ENCODE measurements around the gene RHOBTB1. TPM values are rescaled to one million over a fixed set of nuclear protein-coding genes. Genes with fewer than 3 reads are reported as not detected.

The RHOBTB1 gene
- total RNA-seq, 1 donor from 2014 or later: 21.5 TPM

GRCh38 chr10:60894786-60895185 is 49.2 kb downstream of the RHOBTB1 start:
- H3K36me3 ChIP-seq: no peaks in the 10 kb centered on the region
- no peak for TF ChIP-seq CTCF (IDR thresholded peaks at IDR 0.05)
- no peak for TF ChIP-seq EZH2phosphoT487 (IDR thresholded peaks at IDR 0.05)
- TF ChIP-seq EZH2 (IDR thresholded peaks at IDR 0.05): no peak
- Mint-ChIP-seq H3K9me3 (no peaks in the 10 kb centered on the region), H3K4me3 (no peak overlapping the region), H3K27me3 (ENCODE audit: insufficient read depth, low read depth) (no peaks in the 10 kb centered on the region), H3K36me3 (peaks cover 6% of the 10 kb centered on the region), H3K27ac (no peak overlapping the region), H3K4me1 (peaks cover 7% of the 10 kb centered on the region)
- no peaks in the 10 kb centered on the region for H3K9me3 ChIP-seq (ENCODE audit: low read depth)
- H3K79me2 ChIP-seq (ENCODE audit: low read depth): no peaks in the 10 kb centered on the region
- no peak overlapping the region for H3K9ac ChIP-seq
- H4K20me1 ChIP-seq (ENCODE audit: low read depth): no peaks in the 10 kb centered on the region
- H3K27ac ChIP-seq: no peak overlapping the region
- H2AFZ ChIP-seq (replicated peaks): no peak overlapping the region
- no peaks in the 10 kb centered on the region for H3K4me1 ChIP-seq
- no peaks in the 10 kb centered on the region for H3K27me3 ChIP-seq
- H3K4me3 ChIP-seq: no peak overlapping the region
- H3K4me2 ChIP-seq: no peak overlapping the region
- DNase-seq (ENCODE audit: low spot score): no peak
- H3F3A ChIP-seq (ENCODE audit: low read depth): no peaks in the 10 kb centered on the region

GRCh38 chr10:60893231-60893630 is 50.8 kb downstream of the RHOBTB1 start:
- Mint-ChIP-seq H3K36me3 (peaks cover 6% of the 10 kb centered on the region), H3K27ac (no peak overlapping the region), H3K9me3 (no peaks in the 10 kb centered on the region), H3K4me1 (peaks cover 7% of the 10 kb centered on the region), H3K27me3 (ENCODE audit: insufficient read depth, low read depth) (no peaks in the 10 kb centered on the region), H3K4me3 (no peak overlapping the region)
- Histone ChIP-seq H3K9me3 (ENCODE audit: low read depth) (no peaks in the 10 kb centered on the region), H3K27me3 (no peaks in the 10 kb centered on the region), H3K79me2 (ENCODE audit: low read depth) (no peaks in the 10 kb centered on the region), H3K9ac (no peak overlapping the region), H3K4me2 (no peak overlapping the region), H3K27ac (no peak overlapping the region), H3K4me1 (no peaks in the 10 kb centered on the region), H3K36me3 (no peaks in the 10 kb centered on the region), H3K4me3 (no peak overlapping the region), H3F3A (ENCODE audit: low read depth) (no peaks in the 10 kb centered on the region), H4K20me1 (ENCODE audit: low read depth) (no peaks in the 10 kb centered on the region), H2AFZ (replicated peaks) (no peak overlapping the region)
- no peak for DNase-seq (ENCODE audit: low spot score)
- TF ChIP-seq EZH2phosphoT487 (IDR thresholded peaks at IDR 0.05): no peak
- TF ChIP-seq EZH2 (IDR thresholded peaks at IDR 0.05): no peak
- no peak for TF ChIP-seq CTCF (IDR thresholded peaks at IDR 0.05)

GRCh38 chr10:60892571-60892970 is 51.4 kb downstream of the RHOBTB1 start:
- TF ChIP-seq EZH2 (IDR thresholded peaks at IDR 0.05): no peak
- no peak for TF ChIP-seq CTCF (IDR thresholded peaks at IDR 0.05)
- no peak for TF ChIP-seq EZH2phosphoT487 (IDR thresholded peaks at IDR 0.05)
- Histone ChIP-seq H3K27ac (no peak overlapping the region), H3K36me3 (no peaks in the 10 kb centered on the region), H3K4me3 (no peak overlapping the region), H3K27me3 (no peaks in the 10 kb centered on the region), H3K9ac (no peak overlapping the region), H3K4me2 (no peak overlapping the region), H4K20me1 (ENCODE audit: low read depth) (no peaks in the 10 kb centered on the region), H2AFZ (replicated peaks) (no peak overlapping the region), H3K4me1 (no peaks in the 10 kb centered on the region), H3K79me2 (ENCODE audit: low read depth) (no peaks in the 10 kb centered on the region), H3K9me3 (ENCODE audit: low read depth) (no peaks in the 10 kb centered on the region), H3F3A (ENCODE audit: low read depth) (no peaks in the 10 kb centered on the region)
- DNase-seq (ENCODE audit: low spot score): no peak
- Mint-ChIP-seq H3K9me3 (no peaks in the 10 kb centered on the region), H3K27me3 (ENCODE audit: insufficient read depth, low read depth) (no peaks in the 10 kb centered on the region), H3K27ac (no peak overlapping the region), H3K4me3 (no peak overlapping the region), H3K36me3 (peaks cover 10% of the 10 kb centered on the region), H3K4me1 (peaks cover 7% of the 10 kb centered on the region)
